Naive thymus-derived CD8-positive, alpha-beta T cell (primary cell): Measurements from ENCODE around the gene FTSJ1. TPM values are rescaled to one million over a fixed set of nuclear protein-coding genes. Genes with fewer than 3 reads are reported as not detected.

Experiments
- ATAC-seq, 2 donors: fragments of 150-1000 bp; cut with Tn5 transposase in 1 of 2; sonication (Bioruptor Pico), chemical (Tn5 transposase) in 1 of 2; 1 replicate in 1 of 2; 2 replicates in 1 of 2; pipeline ENCODE4 v1.10.0; 2021; ENCODE audit warnings: mild to moderate bottlenecking in 2 of 2, moderate library complexity in 2 of 2
- POLR2A ChIA-PET: fragments of 350-600 bp; sonication (Branson Sonifier 250); formaldehyde crosslinking; loops from one replicate; lab custom pipeline; 2021; ENCODE audit warnings: antibody characterized with exemption; lab: Charles Lee
- DNase-seq, 10 donors: peaks; one replicate each; pipeline versions ENCODE4 v3.0.0 to v3.0.0-alpha.2; 2020 to 2022
- H3K27ac Mint-ChIP-seq, 10 donors: one replicate each; pipeline ENCODE4 v1.8.0; 2020 to 2022; ENCODE audit warnings: mild to moderate bottlenecking in 10 of 10, mixed read lengths in 10 of 10, moderate library complexity in 4 of 10, inconsistent platforms in 1 of 10
- H3K27me3 Mint-ChIP-seq, 5 donors: one replicate each; pipeline ENCODE4 v1.8.0; 2021 to 2022; ENCODE audit warnings: mixed read lengths in 5 of 5
- H3K36me3 Mint-ChIP-seq, 3 donors: one replicate each; pipeline ENCODE4 v1.8.0; 2020 to 2022; ENCODE audit warnings: mixed read lengths in 3 of 3, mild to moderate bottlenecking in 2 of 3, inconsistent platforms in 1 of 3
- H3K4me1 Mint-ChIP-seq, 4 donors: one replicate each; pipeline ENCODE4 v1.8.0; 2021 to 2022; ENCODE audit warnings: mixed read lengths in 4 of 4
- H3K4me3 Mint-ChIP-seq, 10 donors: one replicate each; pipeline ENCODE4 v1.8.0; 2020 to 2022; ENCODE audit warnings: mild to moderate bottlenecking in 10 of 10, mixed read lengths in 10 of 10, moderate library complexity in 6 of 10, inconsistent platforms in 1 of 10
- H3K9me3 Mint-ChIP-seq, 9 donors: one replicate each; pipeline ENCODE4 v1.8.0; 2020 to 2022; ENCODE audit warnings: mixed read lengths in 9 of 9, mild to moderate bottlenecking in 3 of 9, inconsistent platforms in 1 of 9, moderate library complexity in 1 of 9
- polyA plus RNA-seq, 3 donors: library from polyadenylated mRNA; unstranded; fragments of 300-500 nt; fragmentation: Illumina TruSeq; gene quantifications; one replicate each; pipeline ENCODE4 v1.2.3, GENCODE V29; 2021
- total RNA-seq, 8 experiments: library from RNA in 2 of 8; stranded (reverse) in 2 of 8; gene quantifications; one replicate each; pipeline ENCODE4 v1.2.3 and lab custom pipeline; 2021 to 2026

Gene FTSJ1
- total and polyA plus RNA-seq, 5 experiments from 2014 or later, result 50.6 to 63.4 (median 61.5) TPM

- Mint-ChIP-seq H3K4me3 (no peak overlapping the region), H3K27ac (no peak overlapping the region), H3K9me3 (peaks cover 0 to 3% (median 0%) of the 10 kb centered on the region in 9 donors), H3K4me1 (peaks cover 27 to 38% (median 37%) of the 10 kb centered on the region in 4 donors), H3K36me3 (peaks cover 0 to 2% (median 0%) of the 10 kb centered on the region in 3 donors), H3K27me3 (no peaks in the 10 kb centered on the region)
- ATAC-seq, result no peak
- POLR2A ChIA-PET, result no interaction called here
- DNase-seq, result no peak
Observed at GRCh38 chrX:48472851-48473703, 2.9 kb upstream of the FTSJ1 start.

GRCh38 chrX:48473704-48473990 lies 2.4 kb upstream of the FTSJ1 start:
- Mint-ChIP-seq H3K27ac (peak overlapping the region in 2 of 10 donors; percentile 37 to 62), H3K4me3 (no peak overlapping the region), H3K4me1 (peaks cover 25 to 37% (median 35%) of the 10 kb centered on the region in 4 donors), H3K9me3 (peaks cover 0 to 3% (median 0%) of the 10 kb centered on the region in 9 donors), H3K27me3 (no peaks in the 10 kb centered on the region), H3K36me3 (peaks cover 0 to 6% (median 0%) of the 10 kb centered on the region in 3 donors)
- no peak for ATAC-seq
- DNase-seq, result no peak
- POLR2A ChIA-PET, result interaction anchor here (0.7 kb wide), 1 partner anchor 10 kb away, joined by 3 read pairs; no protein-coding TSS in a partner anchor

GRCh38 chrX:48474127-48474526 lies 1.9 kb upstream of the FTSJ1 start:
- H3K36me3 Mint-ChIP-seq, result peaks cover 0 to 8% (median under 1%) of the 10 kb centered on the region in 3 donors
- ATAC-seq (no peak), DNase-seq (no peak)
- H3K4me3 Mint-ChIP-seq, result no peak overlapping the region
- POLR2A ChIA-PET, result interaction anchor here (0.6 to 0.9 kb wide), 3 partner anchors 11 to 107 kb away, joined by 3 read pairs; partner anchors contain the start of gene RBM3
- H3K27me3 Mint-ChIP-seq, result no peaks in the 10 kb centered on the region
- peaks cover 0 to 3% (median 0%) of the 10 kb centered on the region in 9 donors for H3K9me3 Mint-ChIP-seq
- H3K4me1 Mint-ChIP-seq, result peaks cover 26 to 36% (median 33%) of the 10 kb centered on the region in 4 donors
- peak overlapping the region in 4 of 10 donors; percentile 25 to 70 (median 50) for H3K27ac Mint-ChIP-seq

- ATAC-seq, result no peak
- H3K27ac Mint-ChIP-seq, result peak overlapping the region in 1 of 10 donors; percentile 98
Observed at GRCh38 chrX:48474581-48474980, 1.4 kb upstream of the FTSJ1 start.

GRCh38 chrX:48475296-48475695 lies 703 bp upstream of the FTSJ1 start:
- Mint-ChIP-seq H3K36me3 (peaks cover 0 to 17% (median 1%) of the 10 kb centered on the region in 3 donors), H3K4me1 (peaks cover 22 to 28% (median 25%) of the 10 kb centered on the region in 4 donors), H3K27ac (peak overlapping the region; percentile 84 to 98 (median 94)), H3K27me3 (no peaks in the 10 kb centered on the region), H3K4me3 (peak overlapping the region; percentile 80 to 97 (median 92)), H3K9me3 (peaks cover 0 to 3% (median 0%) of the 10 kb centered on the region in 9 donors)
- no peak for DNase-seq
- POLR2A ChIA-PET, result interaction anchor here (0.9 to 1.5 kb wide), 2 partner anchors 47 to 123 kb away, joined by 3 read pairs; no protein-coding TSS in a partner anchor
- no peak for ATAC-seq

More at GRCh38 chrX:48474581-48474980, 1.4 kb upstream of the FTSJ1 start:
- Mint-ChIP-seq H3K27me3 (no peaks in the 10 kb centered on the region), H3K4me1 (peaks cover 25 to 31% (median 29%) of the 10 kb centered on the region in 4 donors), H3K9me3 (peaks cover 0 to 3% (median 0%) of the 10 kb centered on the region in 9 donors), H3K4me3 (peak overlapping the region in 1 of 10 donors; percentile 91), H3K36me3 (peaks cover 0 to 12% (median 1%) of the 10 kb centered on the region in 3 donors)
- DNase-seq, result no peak
- POLR2A ChIA-PET, result interaction anchor here (0.6 to 0.9 kb wide), 2 partner anchors 100 to 107 kb away, joined by 3 read pairs; partner anchors contain the start of gene RBM3

- Mint-ChIP-seq H3K9me3 (peaks cover 0 to 3% (median 0%) of the 10 kb centered on the region in 9 donors), H3K4me3 (peak overlapping the region; percentile 80 to 97 (median 92)), H3K27me3 (no peaks in the 10 kb centered on the region), H3K27ac (peak overlapping the region; percentile 84 to 98 (median 94)), H3K36me3 (peaks cover 0 to 30% (median 1%) of the 10 kb centered on the region in 3 donors), H3K4me1 (peaks cover 21 to 28% (median 25%) of the 10 kb centered on the region in 4 donors)
- DNase-seq, result no peak
- POLR2A ChIA-PET, result interaction anchor here (0.6 to 1.5 kb wide), 4 partner anchors 12 to 121 kb away, joined by 3 read pairs; no protein-coding TSS in a partner anchor
- ATAC-seq, result no peak
Observed at GRCh38 chrX:48476919-48477318, 920 bp downstream of the FTSJ1 start.

- Mint-ChIP-seq H3K27me3 (no peaks in the 10 kb centered on the region), H3K36me3 (peaks cover 0 to 42% (median 1%) of the 10 kb centered on the region in 3 donors), H3K4me3 (peak overlapping the region in 4 of 10 donors; percentile 85 to 97 (median 94)), H3K27ac (peak overlapping the region in 9 of 10 donors; percentile 31 to 98 (median 94)), H3K4me1 (peaks cover 21 to 28% (median 25%) of the 10 kb centered on the region in 4 donors), H3K9me3 (peaks cover 0 to 3% (median 0%) of the 10 kb centered on the region in 9 donors)
- DNase-seq, result no peak
- ATAC-seq, result no peak
- POLR2A ChIA-PET, result no interaction called here
Observed at GRCh38 chrX:48477960-48478755, 2.2 kb downstream of the FTSJ1 start.

- H3K4me1 Mint-ChIP-seq, result peaks cover 21 to 28% (median 25%) of the 10 kb centered on the region in 4 donors
- peaks cover 0 to 3% (median 0%) of the 10 kb centered on the region in 9 donors for H3K9me3 Mint-ChIP-seq
- no peak for DNase-seq
- POLR2A ChIA-PET, result no interaction called here
- H3K27me3 Mint-ChIP-seq, result no peaks in the 10 kb centered on the region
- peak overlapping the region in 1 of 10 donors; percentile 44 for H3K4me3 Mint-ChIP-seq
- H3K27ac Mint-ChIP-seq, result peak overlapping the region in 3 of 10 donors; percentile 36 to 69 (median 57)
- H3K36me3 Mint-ChIP-seq, result peaks cover 0 to 48% (median 1%) of the 10 kb centered on the region in 3 donors
- ATAC-seq, result no peak
Observed at GRCh38 chrX:48478806-48479205, 2.8 kb downstream of the FTSJ1 start.

- Mint-ChIP-seq H3K27ac (peak overlapping the region in 3 of 10 donors; percentile 44 to 80 (median 74)), H3K4me1 (peaks cover 21 to 25% (median 23%) of the 10 kb centered on the region in 4 donors), H3K27me3 (no peaks in the 10 kb centered on the region), H3K9me3 (peaks cover 0 to 3% (median 0%) of the 10 kb centered on the region in 9 donors), H3K36me3 (peaks cover 0 to 52% (median 1%) of the 10 kb centered on the region in 3 donors), H3K4me3 (peak overlapping the region in 1 of 10 donors; percentile 24)
- DNase-seq (no peak), ATAC-seq (no peak)
- POLR2A ChIA-PET, result interaction anchor here (0.6 kb wide), 1 partner anchor 522 kb away, joined by 3 read pairs; the partner anchor contains the start of gene GRIPAP1
Observed at GRCh38 chrX:48480142-48480541, 4.1 kb downstream of the FTSJ1 start.

- Mint-ChIP-seq H3K36me3 (peaks cover 0 to 52% (median 1%) of the 10 kb centered on the region in 3 donors), H3K27ac (peak overlapping the region in 3 of 10 donors; percentile 19 to 74 (median 44)), H3K27me3 (no peaks in the 10 kb centered on the region), H3K4me3 (no peak overlapping the region), H3K9me3 (peaks cover 0 to 3% (median 0%) of the 10 kb centered on the region in 9 donors), H3K4me1 (peaks cover 20 to 25% (median 22%) of the 10 kb centered on the region in 4 donors)
- DNase-seq (no peak), ATAC-seq (no peak)
- POLR2A ChIA-PET, result interaction anchor here (0.6 kb wide), 1 partner anchor 27 kb away, joined by 3 read pairs; no protein-coding TSS in a partner anchor
Observed at GRCh38 chrX:48480583-48480982, 4.6 kb downstream of the FTSJ1 start.

- Mint-ChIP-seq H3K36me3 (peaks cover 0 to 57% (median 1%) of the 10 kb centered on the region in 3 donors), H3K9me3 (no peaks in the 10 kb centered on the region), H3K4me3 (no peak overlapping the region), H3K4me1 (peaks cover 6 to 10% (median 8%) of the 10 kb centered on the region in 4 donors), H3K27me3 (no peaks in the 10 kb centered on the region), H3K27ac (no peak overlapping the region)
- no peak for DNase-seq
- POLR2A ChIA-PET, result no interaction called here
- ATAC-seq, result no peak
Observed at GRCh38 chrX:48482526-48482925, 6.5 kb downstream of the FTSJ1 start.
